Kidney epithelial cell (primary cell): ENCODE data around the gene ACTR5. TPM values are rescaled to one million over a fixed set of nuclear protein-coding genes. Genes with fewer than 3 reads are reported as not detected.
"Not testable (repeated sequence)": the region's sequence is repeated elsewhere in the genome, so short reads cannot be mapped to it uniquely, and the experiment has no call there.

ENCODE experiments used
- DNase-seq: peaks from one replicate; pipeline ENCODE4 v3.0.0-alpha.2; 2010; ENCODE audit warnings: low read depth
- H3K27me3 ChIP-seq: 2 replicates; pipeline ENCODE4 v1.6.0; 2011; ENCODE audit warnings: low read length; ENCODE audit not compliant: control insufficient read depth, insufficient read depth
- H3K36me3 ChIP-seq: 2 replicates; pipeline ENCODE4 v1.5.1; 2011; ENCODE audit warnings: low read length; ENCODE audit not compliant: control insufficient read depth, insufficient read depth
- H3K4me3 ChIP-seq: 2 replicates; pipeline ENCODE4 v1.5.1; 2011; ENCODE audit warnings: low read depth, mild to moderate bottlenecking, control low read depth, low read length
- total RNA-seq: library from RNA; depleted of rRNA; stranded (reverse); fragments of >200 nt; gene quantifications from 2 replicates; pipeline ENCODE4 v1.2.3, GENCODE V29; 2015
- TF ChIP-seq, protein P1 (sequence below): IDR thresholded peaks from 2 replicates; pipeline ENCODE4 v1.5.1; 2011; ENCODE audit warnings: mild to moderate bottlenecking, moderate library complexity, low read length, control low read depth, inconsistent platforms; ENCODE audit not compliant: insufficient read depth, poor library complexity, severe bottlenecking

Gene ACTR5
- total RNA-seq, 1 donor from 2014 or later: 8.4 TPM

DNA sequence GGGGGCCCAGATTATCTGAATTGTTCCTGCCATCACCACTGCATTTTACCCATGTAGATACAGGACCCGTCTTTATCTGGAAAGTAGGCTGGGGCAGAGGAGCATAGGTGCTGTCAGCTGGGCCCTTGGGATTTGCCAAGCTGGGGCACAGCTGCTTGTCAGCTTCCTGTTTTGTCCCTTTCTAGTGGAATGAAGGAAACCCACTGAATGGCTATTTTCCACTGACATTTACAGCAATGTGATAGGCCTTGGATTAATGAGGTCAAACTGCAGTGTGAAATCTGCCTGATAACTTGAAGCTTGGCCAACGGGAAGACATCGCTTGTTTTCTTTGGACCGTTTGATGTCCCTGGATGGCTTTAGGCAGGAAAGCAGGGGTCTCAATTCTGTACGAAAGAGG lies 63.9 kb downstream of the ACTR5 start:
- peaks cover 23% of the 10 kb centered on the region for H3K27me3 ChIP-seq
- no peak for DNase-seq
- no peak overlapping the region for H3K4me3 ChIP-seq
- H3K36me3 ChIP-seq: no peaks in the 10 kb centered on the region
- TF ChIP-seq, protein P1, sequence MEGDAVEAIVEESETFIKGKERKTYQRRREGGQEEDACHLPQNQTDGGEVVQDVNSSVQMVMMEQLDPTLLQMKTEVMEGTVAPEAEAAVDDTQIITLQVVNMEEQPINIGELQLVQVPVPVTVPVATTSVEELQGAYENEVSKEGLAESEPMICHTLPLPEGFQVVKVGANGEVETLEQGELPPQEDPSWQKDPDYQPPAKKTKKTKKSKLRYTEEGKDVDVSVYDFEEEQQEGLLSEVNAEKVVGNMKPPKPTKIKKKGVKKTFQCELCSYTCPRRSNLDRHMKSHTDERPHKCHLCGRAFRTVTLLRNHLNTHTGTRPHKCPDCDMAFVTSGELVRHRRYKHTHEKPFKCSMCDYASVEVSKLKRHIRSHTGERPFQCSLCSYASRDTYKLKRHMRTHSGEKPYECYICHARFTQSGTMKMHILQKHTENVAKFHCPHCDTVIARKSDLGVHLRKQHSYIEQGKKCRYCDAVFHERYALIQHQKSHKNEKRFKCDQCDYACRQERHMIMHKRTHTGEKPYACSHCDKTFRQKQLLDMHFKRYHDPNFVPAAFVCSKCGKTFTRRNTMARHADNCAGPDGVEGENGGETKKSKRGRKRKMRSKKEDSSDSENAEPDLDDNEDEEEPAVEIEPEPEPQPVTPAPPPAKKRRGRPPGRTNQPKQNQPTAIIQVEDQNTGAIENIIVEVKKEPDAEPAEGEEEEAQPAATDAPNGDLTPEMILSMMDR: no peak

DNA sequence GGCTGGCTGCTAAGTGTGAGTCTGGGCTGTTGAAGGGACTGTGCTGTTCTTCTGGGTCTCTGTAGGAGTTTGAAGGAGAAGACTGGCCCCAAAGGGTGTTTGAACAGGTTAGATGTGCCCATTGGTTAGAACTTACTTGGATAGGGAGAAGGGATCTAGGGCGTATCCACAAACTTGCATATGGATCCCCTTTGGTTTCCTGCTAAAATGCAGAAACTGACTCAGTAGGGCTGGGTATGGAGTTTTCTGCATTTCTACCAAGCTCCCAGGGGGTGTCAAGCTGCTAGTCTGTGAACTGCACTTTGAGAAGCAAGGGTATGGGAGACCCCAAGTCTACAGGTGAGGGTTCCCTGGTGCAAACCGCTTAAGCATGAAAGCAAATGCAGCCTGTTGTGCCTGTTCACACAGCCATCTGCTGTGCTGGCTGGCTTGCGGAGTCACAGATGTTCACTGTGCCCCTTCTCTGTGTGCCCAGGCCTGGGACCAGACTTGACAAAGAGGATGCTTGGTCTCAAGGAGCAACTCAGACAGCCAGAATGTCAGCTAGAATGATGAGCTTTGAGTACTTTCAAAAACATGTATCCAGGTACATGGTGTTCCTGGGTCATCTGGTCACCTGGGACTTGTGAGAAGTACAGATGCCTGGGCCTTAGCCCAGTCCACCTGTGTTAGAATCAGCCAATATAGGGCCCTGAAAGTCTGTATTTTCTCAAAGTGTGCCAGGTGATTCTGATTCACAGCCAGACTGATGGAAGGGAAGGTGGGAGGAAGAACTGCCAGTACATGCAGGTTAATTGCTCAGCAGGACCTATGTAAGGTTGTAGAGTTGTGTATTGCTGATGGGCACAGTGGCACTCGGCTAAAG lies 64.7 kb downstream of the ACTR5 start:
- Histone ChIP-seq H3K4me3 (no peak overlapping the region), H3K36me3 (no peaks in the 10 kb centered on the region), H3K27me3 (peaks cover 15% of the 10 kb centered on the region)
- TF ChIP-seq, protein P1: no peak
- no peak for DNase-seq

- H3K36me3 ChIP-seq, H3K4me3 ChIP-seq, DNase-seq: not testable (repeated sequence)
- peaks cover 10% of the 10 kb centered on the region for H3K27me3 ChIP-seq
Observed at GRCh38 chr20:38813574-38813962, 65.3 kb downstream of the ACTR5 start.

DNA sequence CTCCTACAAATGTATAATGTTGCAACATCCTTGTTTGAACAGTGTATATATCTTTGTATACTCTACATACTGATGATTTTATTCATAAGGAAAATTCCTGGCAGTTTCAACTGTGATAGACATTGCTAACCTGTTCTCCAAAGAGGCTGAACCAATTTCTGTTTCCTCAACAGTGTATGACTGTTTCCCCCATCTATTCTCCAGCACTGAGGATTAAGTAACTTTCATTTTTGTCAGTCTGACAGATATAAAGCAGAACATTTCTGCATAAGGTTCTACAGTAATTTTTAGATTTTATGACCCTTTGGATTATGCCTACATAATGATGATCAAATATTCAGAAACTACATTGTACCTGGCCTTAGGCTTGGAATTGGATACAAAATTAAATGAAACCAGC lies 67.2 kb downstream of the ACTR5 start:
- TF ChIP-seq, protein P1: no peak
- no peak for DNase-seq
- H3K36me3 ChIP-seq: no peaks in the 10 kb centered on the region
- peaks cover 3% of the 10 kb centered on the region for H3K27me3 ChIP-seq
- no peak overlapping the region for H3K4me3 ChIP-seq

- no peak for DNase-seq
- Histone ChIP-seq H3K36me3 (no peaks in the 10 kb centered on the region), H3K4me3 (no peak overlapping the region), H3K27me3 (no peaks in the 10 kb centered on the region)
- TF ChIP-seq, protein P1: no peak
Observed at GRCh38 chr20:38818113-38819065, 70.1 kb downstream of the ACTR5 start.

Other genes with a start within 250 kb of the ACTR5 start
- gene ADIG, start 167.3 kb upstream of the ACTR5 start, total RNA-seq: not detected in 2 replicates
- 2.8 and 5.6 TPM in 2 replicates for gene ARHGAP40, start 146.7 kb upstream of the ACTR5 start, total RNA-seq
- not detected in 2 replicates for gene SLC32A1, start 24.0 kb upstream of the ACTR5 start, total RNA-seq
- gene PPP1R16B, start 57.2 kb downstream of the ACTR5 start, total RNA-seq: 0.13 and 0.14 TPM in 2 replicates
- 4.1 and 5.4 TPM in 2 replicates for gene FAM83D, start 178.0 kb downstream of the ACTR5 start, total RNA-seq
- 7.4 and 8.6 TPM in 2 replicates for gene DHX35, start 213.9 kb downstream of the ACTR5 start, total RNA-seq